T47D (cell line): ENCODE results near the gene WASF2.

Experiments
- DNase-seq, 2 experiments: peaks; one replicate each; pipeline versions ENCODE4 v3.0.0 to v3.0.0-alpha.2; 2011 to 2012; ENCODE audit warnings: low read depth in 1 of 2, low spot score in 1 of 2
- JUND ChIP-seq: IDR thresholded peaks from 2 replicates; pipeline ENCODE4 v1.6.1; 2012; ENCODE audit warnings: low read depth
- in situ Hi-C: cut with HindIII; loops from 2 replicates; pipeline ENCODE4 v1.10.0; 2016; ENCODE audit warnings: low sequenced_read_pairs, low pct_unique_long_range_greater_than_20kb

Gene WASF2

DNA sequence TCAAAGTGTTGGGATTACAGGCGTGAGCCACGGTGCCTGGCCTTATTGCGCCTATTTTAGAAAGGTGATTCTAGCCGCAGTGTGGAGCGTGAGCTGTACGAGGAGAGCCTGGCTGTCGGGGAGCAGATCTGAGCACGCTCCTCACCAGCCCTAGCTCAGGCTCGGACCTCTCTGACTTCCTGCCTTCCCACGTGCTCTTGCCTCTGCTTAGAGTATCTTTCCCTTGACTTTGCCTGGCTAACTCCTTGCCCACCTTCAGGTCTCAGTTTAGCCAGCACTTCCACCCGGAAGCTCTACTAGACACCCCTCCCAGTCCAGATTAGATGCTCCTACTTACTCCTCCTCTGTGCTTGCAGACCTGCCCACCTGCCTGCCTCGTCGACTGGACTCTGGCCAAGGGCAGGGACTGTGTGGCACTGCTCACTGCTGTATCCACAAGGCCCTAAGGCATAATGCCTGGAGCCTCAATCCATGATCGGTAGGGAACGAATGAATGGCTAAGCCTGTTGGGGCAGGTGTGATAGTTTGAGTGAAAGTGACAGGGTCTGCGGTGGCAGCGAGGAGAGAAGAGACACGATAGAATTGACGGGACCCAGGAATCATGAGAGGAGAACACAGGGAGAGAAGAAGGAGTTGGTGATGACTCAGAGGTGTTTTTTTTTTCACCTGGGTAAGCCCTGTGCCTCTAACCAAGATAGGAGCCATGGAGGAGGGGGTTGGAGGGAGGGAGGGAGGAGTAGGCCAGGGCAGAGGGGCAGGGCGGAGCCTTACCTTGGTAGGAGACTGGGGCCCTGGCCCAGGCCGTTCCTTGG is 28.1 kb upstream of the WASF2 start:
- DNase-seq: no peak
- in situ Hi-C loops: no loop called here
- TF ChIP-seq JUND: no peak

DNA sequence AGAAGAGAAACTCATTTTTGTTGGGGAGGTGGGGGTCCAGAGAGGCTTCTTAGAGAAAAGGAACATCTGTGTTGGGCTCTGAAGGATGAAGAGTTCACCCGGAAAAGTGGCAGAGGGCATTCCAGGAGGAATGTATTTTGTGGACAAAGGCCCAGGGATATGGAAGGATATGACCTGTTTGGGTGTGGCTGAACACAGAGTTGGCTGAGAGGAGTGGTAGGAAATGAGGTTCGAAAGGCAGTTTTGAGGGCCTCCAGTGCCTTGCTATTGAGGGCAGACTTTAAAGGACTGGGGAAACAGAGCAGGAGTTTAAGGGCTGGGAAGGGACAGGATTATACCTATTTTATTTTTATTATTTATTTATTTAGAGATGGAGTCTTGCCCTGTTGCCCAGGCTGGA is 27.3 kb upstream of the WASF2 start:
- no peak for TF ChIP-seq JUND
- in situ Hi-C loops: no loop called here
- no peak for DNase-seq

DNA sequence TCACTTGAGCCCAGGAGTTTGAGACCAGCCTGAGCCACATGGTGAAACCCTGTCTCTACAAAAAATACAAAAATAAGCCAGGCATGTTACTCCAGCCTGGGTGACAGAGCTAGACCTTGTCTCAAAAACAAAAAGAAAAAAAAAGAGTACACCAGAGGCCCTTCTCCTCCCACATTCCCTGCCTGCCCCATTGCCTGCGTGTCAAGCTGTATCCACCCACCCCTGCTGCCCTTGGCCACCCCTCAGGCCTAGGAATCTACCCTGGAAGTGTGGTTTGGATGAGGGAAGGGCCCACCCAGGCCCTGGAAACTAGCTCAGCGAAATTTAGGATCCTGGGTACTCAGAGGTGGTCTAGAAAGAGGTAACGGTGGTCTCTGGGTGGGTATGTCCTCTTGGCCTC is 25.7 kb upstream of the WASF2 start:
- DNase-seq: no peak
- in situ Hi-C loops: no loop called here
- TF ChIP-seq JUND: no peak

DNA sequence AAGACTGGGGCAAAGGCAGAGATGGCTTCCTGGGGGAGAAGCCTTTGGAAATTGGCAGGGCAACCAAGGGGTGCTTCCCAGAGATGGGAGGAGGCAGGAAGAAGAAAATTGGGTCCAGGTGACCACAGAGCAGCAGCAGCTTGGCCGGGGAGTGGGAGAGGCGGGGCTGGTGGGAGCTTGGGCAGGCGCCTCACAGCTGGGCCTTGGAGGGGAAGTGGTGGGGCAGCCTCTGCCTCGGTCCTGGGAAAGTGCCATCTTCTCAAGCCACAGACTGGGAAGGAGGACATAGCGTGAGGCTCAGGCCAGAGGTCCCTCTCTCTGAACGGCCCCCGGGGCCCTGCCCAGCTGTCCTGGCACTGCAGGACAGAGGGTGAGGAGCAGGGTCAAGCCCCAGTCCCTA is 24.0 kb upstream of the WASF2 start:
- no peak for TF ChIP-seq JUND
- in situ Hi-C loops: no loop called here

DNA sequence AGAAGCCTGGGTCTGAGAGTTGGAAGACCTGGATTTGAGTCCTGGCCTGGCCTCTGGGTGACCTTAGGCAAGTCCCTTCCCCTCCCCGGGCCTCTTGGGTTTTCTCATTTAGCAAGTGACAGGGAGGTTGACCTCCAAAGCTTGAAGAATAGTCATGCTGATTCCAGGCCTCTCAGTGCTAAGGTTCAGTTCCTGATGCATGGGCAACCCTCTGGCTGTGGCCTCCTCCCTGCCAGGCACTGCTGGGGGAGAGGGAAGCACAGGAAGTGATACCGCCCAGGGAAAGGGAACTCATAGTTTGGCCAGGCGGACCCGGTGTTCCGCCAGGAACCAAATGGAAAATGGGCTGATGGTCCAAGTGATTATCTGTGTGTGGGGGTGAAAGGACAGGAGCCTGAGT is 23.6 kb upstream of the WASF2 start:
- no peak for TF ChIP-seq JUND
- no peak for DNase-seq
- in situ Hi-C loops: no loop called here

More for the DNA sequence above, 24.0 kb upstream of the WASF2 start:
- no peak for DNase-seq

DNA sequence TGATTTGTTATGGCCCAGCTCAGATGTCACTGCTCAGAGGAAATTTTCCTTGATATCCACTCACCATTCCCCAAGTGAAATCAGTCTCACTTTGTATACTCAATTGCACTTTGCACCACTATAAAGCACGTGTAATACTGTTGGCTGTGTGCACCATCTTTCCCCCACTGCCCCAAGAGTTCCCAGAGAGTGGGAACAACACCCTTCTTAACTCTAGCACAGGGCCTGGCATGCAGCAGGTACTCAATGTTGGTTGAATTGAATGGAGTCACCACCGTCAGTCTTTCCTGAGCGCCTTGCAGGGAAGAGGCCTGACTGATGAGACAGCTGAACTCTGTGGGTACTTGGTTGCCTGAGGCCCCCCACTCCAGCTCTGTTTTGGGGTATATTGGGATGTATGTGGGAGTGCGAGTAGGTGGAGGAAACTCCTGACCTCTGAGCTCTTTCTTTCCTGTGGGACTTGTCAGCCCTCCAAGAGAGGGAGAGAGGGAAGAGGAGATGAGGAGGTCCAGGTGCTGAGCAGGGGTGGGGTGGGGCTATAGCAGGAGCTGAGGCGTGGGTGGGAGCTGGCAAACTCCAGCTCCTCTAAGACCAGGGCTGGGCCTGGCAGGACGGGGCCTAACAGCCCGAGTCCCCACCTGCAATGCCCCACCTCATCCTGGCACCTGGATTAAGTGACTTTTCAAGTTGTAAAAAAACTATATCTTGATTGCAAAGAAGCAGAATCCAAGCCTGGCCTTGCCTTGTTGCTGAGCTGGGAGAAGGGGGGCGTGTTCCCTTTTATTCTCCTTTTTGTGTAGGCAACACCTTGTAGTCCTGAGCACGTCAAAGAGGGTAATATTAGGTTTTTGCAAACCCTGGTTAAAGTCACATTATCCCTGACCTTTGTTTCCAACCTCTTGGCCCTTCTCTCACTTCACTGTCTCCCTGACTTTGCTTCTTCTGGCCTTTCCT is 19.4 kb upstream of the WASF2 start:
- in situ Hi-C loops: no loop called here
- no peak for TF ChIP-seq JUND
- no peak for DNase-seq

DNA sequence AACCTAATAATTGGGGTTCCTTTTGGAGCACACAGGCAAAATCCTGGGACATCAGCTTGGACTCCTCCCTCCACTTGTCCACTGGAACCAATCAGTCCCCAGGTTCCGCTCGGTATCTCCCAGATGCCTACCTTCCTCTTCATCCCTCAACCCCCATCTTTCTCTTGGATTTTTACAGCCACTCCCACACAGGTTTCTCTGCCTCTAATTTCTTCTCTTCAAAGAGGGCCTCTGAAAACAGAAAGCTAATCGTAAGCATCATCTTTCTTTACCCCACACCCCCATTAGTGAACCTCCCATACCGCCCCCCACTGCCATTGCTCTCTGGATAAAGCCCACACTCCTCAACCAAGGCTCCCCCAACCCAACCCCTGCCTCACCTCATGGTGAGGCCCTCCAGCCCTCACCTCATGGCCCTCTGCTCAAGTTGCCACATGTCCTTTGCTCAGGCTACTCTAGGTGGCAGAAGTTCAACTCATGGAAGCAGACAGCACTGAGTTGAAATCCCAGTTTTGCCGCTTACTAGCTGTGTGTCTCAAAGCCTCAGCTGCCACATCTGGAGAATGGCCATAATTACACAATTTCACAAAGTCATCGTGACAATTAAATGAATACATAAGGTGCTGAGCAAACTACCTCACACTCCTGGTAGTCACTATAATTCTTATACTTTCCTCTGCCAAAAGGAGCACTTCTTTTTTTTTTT is 18.1 kb upstream of the WASF2 start:
- no peak for TF ChIP-seq JUND
- peak in 1 of 2 experiments; percentile 70 for DNase-seq
- in situ Hi-C loops: no loop called here

DNA sequence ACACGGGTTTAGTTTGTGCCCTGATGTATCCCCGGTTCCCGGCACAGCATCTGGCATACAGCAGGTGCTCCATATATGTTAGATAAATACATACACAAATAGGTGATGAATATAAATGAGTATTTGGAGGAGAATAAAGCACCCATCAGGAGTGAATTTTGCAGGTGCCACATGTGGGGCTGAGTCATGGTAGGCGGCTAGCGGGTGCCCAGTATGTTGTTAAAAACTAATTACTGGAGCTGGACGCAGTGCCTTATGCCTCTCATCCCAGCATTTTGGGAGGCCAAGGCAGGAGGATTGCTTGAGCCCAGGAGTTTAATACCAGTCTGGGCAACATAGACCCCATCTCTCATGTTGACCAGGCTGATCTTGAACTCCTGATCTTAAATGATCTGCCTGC is 16.7 kb upstream of the WASF2 start:
- DNase-seq: no peak
- TF ChIP-seq JUND: no peak
- in situ Hi-C loops: no loop called here

DNA sequence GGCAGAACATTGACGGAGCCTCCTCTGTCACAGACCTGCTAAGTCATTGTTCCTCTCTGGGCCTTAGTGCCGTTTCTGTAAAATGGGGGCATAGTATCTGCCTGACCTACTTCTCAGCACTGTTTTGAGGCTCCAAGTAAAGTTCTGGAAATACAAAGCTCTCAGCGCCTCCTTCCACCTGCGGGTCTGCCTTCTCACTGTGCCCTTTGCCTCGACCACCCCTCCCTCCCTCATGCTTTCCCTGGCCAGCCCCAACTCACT is 15.4 kb upstream of the WASF2 start:
- in situ Hi-C loops: no loop called here
- DNase-seq: no peak
- TF ChIP-seq JUND: no peak

DNA sequence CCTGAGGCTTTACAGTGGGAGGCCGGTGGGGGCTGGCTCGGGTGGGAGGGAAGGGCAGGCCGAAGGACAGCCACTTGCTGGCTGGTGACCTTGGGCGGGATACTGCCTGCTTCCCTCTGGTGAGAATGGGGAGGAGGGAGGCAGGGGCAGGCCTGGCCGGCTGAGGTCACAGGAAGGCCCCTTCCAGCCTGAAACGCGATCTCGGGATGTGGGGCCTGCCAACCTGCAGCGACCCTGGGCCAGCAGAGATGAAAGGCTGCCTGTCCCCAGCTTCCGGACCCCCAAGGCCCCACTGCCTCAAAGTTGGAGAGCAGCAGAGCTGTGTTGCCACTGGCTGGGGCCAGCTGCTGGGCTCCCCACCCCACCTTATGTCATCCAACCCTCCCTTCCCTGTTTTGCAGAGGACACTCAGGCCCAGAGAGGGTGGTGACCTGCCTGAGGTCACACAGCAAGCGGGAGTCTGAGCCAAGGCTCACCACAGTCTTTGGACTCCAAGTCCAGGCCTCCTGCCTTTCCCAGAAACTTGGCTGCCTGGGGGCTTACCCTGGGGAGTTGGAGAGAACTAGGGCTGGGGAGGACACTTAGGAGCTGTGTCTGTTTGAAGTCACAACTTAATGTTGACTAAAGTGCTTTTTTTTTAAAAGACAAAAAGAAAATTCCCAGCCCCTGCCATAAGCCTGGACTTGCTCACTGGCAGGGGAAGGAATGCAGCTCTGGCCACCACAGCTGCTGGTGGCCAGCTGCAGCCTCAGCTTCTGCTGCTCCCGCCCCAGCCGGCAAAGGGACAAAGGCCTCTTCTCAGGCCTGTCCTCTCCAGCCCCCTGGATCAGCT is 14.8 kb upstream of the WASF2 start:
- TF ChIP-seq JUND: no peak
- in situ Hi-C loops: no loop called here
- DNase-seq: no peak

DNA sequence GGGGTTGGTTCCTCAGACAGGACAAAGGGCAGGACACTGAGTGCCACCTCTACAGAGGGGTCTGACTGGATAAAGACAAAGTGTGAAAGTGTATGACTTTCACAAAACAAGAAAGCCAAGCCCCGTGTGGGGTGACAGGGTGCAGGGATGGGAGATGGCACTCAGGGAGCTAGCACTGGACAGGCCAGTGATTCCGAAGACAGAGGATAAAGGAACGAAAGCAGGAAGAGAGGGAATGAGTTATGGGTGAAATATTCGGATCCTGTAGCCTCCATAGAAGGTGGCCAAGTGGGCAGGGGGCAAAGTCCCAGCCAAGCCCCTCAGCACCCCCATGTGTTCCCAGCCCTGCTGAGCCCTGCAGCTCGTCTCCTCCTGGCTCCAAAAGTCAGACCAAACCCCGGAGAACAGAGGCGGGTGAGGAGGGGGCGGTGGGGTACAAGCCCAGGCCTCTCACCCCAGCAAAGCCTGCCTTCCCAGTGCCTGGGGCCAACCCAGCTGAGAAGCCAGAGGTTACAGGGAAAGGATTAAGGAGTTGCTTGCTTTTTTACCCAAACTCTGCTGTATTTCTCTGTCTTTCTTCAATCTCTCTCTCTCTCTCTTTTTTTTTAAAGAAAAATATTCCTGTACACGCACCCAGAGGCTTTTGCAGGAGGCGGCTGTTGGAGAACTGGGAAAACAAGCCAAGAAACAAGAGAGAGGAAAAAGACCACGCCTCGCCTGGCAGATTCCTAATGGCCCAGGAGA is 14.0 kb upstream of the WASF2 start:
- TF ChIP-seq JUND: no peak
- DNase-seq: no peak
- in situ Hi-C loops: no loop called here
